SK-N-SH (cell line): ENCODE data around the gene TMPRSS15. TPM values are rescaled to one million over a fixed set of nuclear protein-coding genes. Genes with fewer than 3 reads are reported as not detected.

Experiments
- CTCF ChIA-PET: fragments of 300-600, 350-600 bp; formaldehyde crosslinking; extraction: SDS; loops from one replicate; lab custom pipeline; 2021; lab: Yijun Ruan, JAX
- POLR2A ChIA-PET: fragments of 350-600 bp; sonication (Branson Sonifier 250); formaldehyde crosslinking; extraction: SDS; loops from one replicate; lab custom pipeline; 2020; ENCODE audit warnings: antibody characterized with exemption, inconsistent platforms; lab: Yijun Ruan, JAX
- DNase-seq: peaks from one replicate; pipeline ENCODE4 v3.0.0; 2012
- H2AFZ ChIP-seq: fragments of 200-600 bp; sonication (generic); 2 replicates; pipeline ENCODE4 v1.8.1; 2016; ENCODE audit warnings: antibody characterized with exemption, mild to moderate bottlenecking, low read depth
- H3F3A ChIP-seq: fragments of 200-600 bp; sonication (generic); replicated peaks from 2 replicates; pipeline ENCODE3; 2016; ENCODE audit warnings: antibody characterized with exemption, mild to moderate bottlenecking; ENCODE audit not compliant: insufficient read depth
- H3K27ac ChIP-seq, 2 experiments: fragments of 200-500 bp in 1 of 2; fragments of 200-600 bp in 1 of 2; sonication (Bioruptor generic) in 1 of 2; sonication (generic), shearing (Covaris generic) in 1 of 2; 2 replicates each; pipeline versions ENCODE4 v1.5.1 to v1.6.1; 2014 to 2016; ENCODE audit warnings: low read depth in 2 of 2, inconsistent platforms in 1 of 2, low read length in 1 of 2, mild to moderate bottlenecking in 1 of 2, mixed read lengths in 1 of 2
- H3K27me3 ChIP-seq: fragments of 200-600 bp; sonication (generic), shearing (Covaris generic); 2 replicates; pipeline ENCODE4 v1.6.1; 2016; ENCODE audit warnings: mixed run types; ENCODE audit not compliant: insufficient read depth
- H3K36me3 ChIP-seq, 2 experiments: fragments of 200-500 bp in 1 of 2; fragments of 200-600 bp in 1 of 2; sonication (Bioruptor generic) in 1 of 2; sonication (generic) in 1 of 2; replicated peaks in 1 of 2; 2 replicates each; pipeline versions ENCODE3 to v1.5.1; 2014 to 2016; ENCODE audit warnings: low read length in 1 of 2, mild to moderate bottlenecking in 1 of 2; ENCODE audit not compliant: insufficient read depth in 2 of 2, control insufficient read depth in 1 of 2
- H3K4me1 ChIP-seq, 2 experiments: fragments of 200-500 bp in 1 of 2; fragments of 200-600 bp in 1 of 2; sonication (Bioruptor generic) in 1 of 2; sonication (generic), shearing (Covaris generic) in 1 of 2; 2 replicates each; pipeline versions ENCODE4 v1.5.1 to v1.6.1; 2014 to 2016; ENCODE audit warnings: low read depth in 1 of 2, low read length in 1 of 2, mixed run types in 1 of 2; ENCODE audit not compliant: insufficient read depth in 2 of 2, control insufficient read depth in 1 of 2
- H3K4me2 ChIP-seq: fragments of 200-600 bp; sonication (generic), shearing (Covaris generic); 2 replicates; pipeline ENCODE4 v1.6.1; 2017; ENCODE audit warnings: mixed run types
- H3K4me3 ChIP-seq, 2 experiments: fragments of 200-500 bp in 1 of 2; fragments of 200-600 bp in 1 of 2; sonication (Bioruptor generic) in 1 of 2; sonication (generic), shearing (Covaris generic) in 1 of 2; 2 replicates each; pipeline versions ENCODE4 v1.5.1 to v1.8.1; 2014 to 2016; ENCODE audit warnings: low read depth in 2 of 2, inconsistent platforms in 1 of 2, low read length in 1 of 2, mild to moderate bottlenecking in 1 of 2, mixed read lengths in 1 of 2, moderate library complexity in 1 of 2
- H3K79me2 ChIP-seq: fragments of 200-600 bp; sonication (generic); 2 replicates; pipeline ENCODE4 v1.8.1; 2017; ENCODE audit warnings: mild to moderate bottlenecking; ENCODE audit not compliant: insufficient read depth
- H3K9ac ChIP-seq: fragments of 200-600 bp; sonication (generic); 2 replicates; pipeline ENCODE4 v1.6.1; 2017; ENCODE audit warnings: mixed run types
- H3K9me2 ChIP-seq: fragments of 200-600 bp; sonication (generic); 2 replicates; pipeline ENCODE4 v1.6.1; 2017; ENCODE audit warnings: mixed run types
- H3K9me3 ChIP-seq: fragments of 200-600 bp; sonication (generic); 2 replicates; pipeline ENCODE4 v1.6.1; 2017; ENCODE audit warnings: mixed run types, mild to moderate bottlenecking, moderate library complexity
- H4K20me1 ChIP-seq: fragments of 200-600 bp; sonication (generic); 2 replicates; pipeline ENCODE4 v1.6.1; 2017; ENCODE audit warnings: mild to moderate bottlenecking, mixed run types; ENCODE audit not compliant: insufficient read depth
- CHD2 ChIP-seq: fragments of 150-350 bp; IDR thresholded peaks from 2 replicates; pipeline ENCODE4 v1.6.1; 2018; ENCODE audit warnings: low read length; ENCODE audit not compliant: partially characterized antibody
- EP300 ChIP-seq, 2 experiments: IDR thresholded peaks; 2 replicates each; pipeline versions ENCODE4 v1.4.0 to v1.6.1; 2012; ENCODE audit warnings: borderline replicate concordance in 1 of 2, low read depth in 1 of 2, low read length in 1 of 2
- FOSL2 ChIP-seq: IDR thresholded peaks from 2 replicates; pipeline ENCODE4 v1.4.0; 2012; ENCODE audit warnings: low read depth, mild to moderate bottlenecking, moderate library complexity, borderline replicate concordance
- GABPA ChIP-seq: IDR thresholded peaks from 2 replicates; pipeline ENCODE4 v1.4.0; 2012; ENCODE audit warnings: low read depth, mild to moderate bottlenecking
- GATA2 ChIP-seq: sonication (generic); formaldehyde crosslinking; IDR thresholded peaks from 2 replicates; pipeline ENCODE4 v1.5.0; 2020; ENCODE audit warnings: mild to moderate bottlenecking, missing genetic modification reagents
- JUND ChIP-seq: IDR thresholded peaks from 2 replicates; pipeline ENCODE4 v1.4.0; 2012
- MEF2A ChIP-seq: IDR thresholded peaks from 2 replicates; pipeline ENCODE4 v1.4.0; 2012; ENCODE audit warnings: low read depth, borderline replicate concordance
- NFIC ChIP-seq: IDR thresholded peaks from 2 replicates; pipeline ENCODE4 v1.4.0; 2012; ENCODE audit warnings: borderline replicate concordance
- POLR2AphosphoS5 ChIP-seq: IDR thresholded peaks from 2 replicates; pipeline ENCODE4 v1.6.1; 2012; ENCODE audit warnings: low read depth, low read length
- RAD21 ChIP-seq: IDR thresholded peaks from 2 replicates; pipeline ENCODE4 v1.6.1; 2012; ENCODE audit warnings: mild to moderate bottlenecking, low read length
- SIN3A ChIP-seq: IDR thresholded peaks from 2 replicates; pipeline ENCODE4 v1.6.1; 2012; ENCODE audit warnings: low read depth, mild to moderate bottlenecking, low read length, moderate library complexity, borderline replicate concordance
- SMC3 ChIP-seq: IDR thresholded peaks from 2 replicates; pipeline ENCODE4 v1.6.1; 2012; ENCODE audit warnings: low read depth, low read length, improper control_type of control experiment
- TEAD4 ChIP-seq: IDR thresholded peaks from 2 replicates; pipeline ENCODE4 v1.4.0; 2012; ENCODE audit warnings: mild to moderate bottlenecking, borderline replicate concordance; ENCODE audit not compliant: insufficient read depth
- WGBS: methylation state at CpG from one replicate; pipeline ENCODE4 v1.1.6; 2017; ENCODE audit warnings: low lambda C conversion rate; 5-methylcytosine and 5-hydroxymethylcytosine counted together
- polyA plus RNA-seq, 3 experiments: library from polyadenylated mRNA; depleted of rRNA; stranded (reverse); fragments of >200 nt; gene quantifications; 2 replicates each; pipeline ENCODE4 v1.2.3, GENCODE V29; 2012
- TF ChIP-seq, protein P1 (sequence below): fragments of 150-350 bp; IDR thresholded peaks from 2 replicates; pipeline ENCODE4 v1.6.1; 2016; ENCODE audit warnings: mild to moderate bottlenecking, low read depth, low read length
- TF ChIP-seq, protein P2 (sequence below): fragments of 200-600 bp; sonication (generic); IDR thresholded peaks from 2 replicates; pipeline ENCODE4 v1.6.1; 2017; ENCODE audit warnings: antibody characterized with exemption, mild to moderate bottlenecking, moderate library complexity
- TF ChIP-seq, protein P3 (sequence below): IDR thresholded peaks from 2 replicates; pipeline ENCODE4 v1.4.0; 2012; ENCODE audit warnings: low read depth, borderline replicate concordance

Gene TMPRSS15
- polyA plus RNA-seq, 1 of the 3 experiments (the other 2 are of a cell fraction) = 0.03 TPM

DNA sequence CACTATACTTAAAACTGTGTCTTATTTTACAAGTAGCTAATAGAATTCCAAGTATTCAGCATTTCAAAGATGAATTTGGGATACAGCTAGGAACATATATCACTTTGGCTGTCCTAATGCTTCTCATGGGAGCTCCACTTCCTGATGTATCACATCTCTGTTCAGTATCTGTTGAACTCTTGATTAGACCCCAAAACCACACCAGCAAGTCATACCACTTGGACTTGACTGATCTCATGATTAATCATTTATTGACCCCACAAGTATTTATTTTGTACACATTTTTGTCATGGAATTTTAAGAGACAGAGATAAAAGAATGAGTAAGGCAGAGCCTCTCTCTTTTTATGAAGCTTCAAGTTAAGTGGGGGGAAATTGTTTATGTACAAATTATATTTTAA, 30.0 kb downstream of the TMPRSS15 start:
- H3K27ac ChIP-seq = no peak overlapping the region
- H3F3A ChIP-seq = no peaks in the 10 kb centered on the region
- no peak overlapping the region for H2AFZ ChIP-seq
- H3K9me2 ChIP-seq = no peaks in the 10 kb centered on the region
- no peak for TF ChIP-seq CHD2
- no peak for TF ChIP-seq EP300 (IDR thresholded peaks at IDR 0.05; ENCODE audit: borderline replicate concordance in 1 of 2, low read depth in 1 of 2, low read length in 1 of 2)
- no peak for TF ChIP-seq RAD21
- H3K4me2 ChIP-seq = no peak overlapping the region
- DNase-seq = no peak
- H3K79me2 ChIP-seq = no peaks in the 10 kb centered on the region
- no peak overlapping the region for H3K9ac ChIP-seq
- H3K4me3 ChIP-seq = no peak overlapping the region
- no peaks in the 10 kb centered on the region for H4K20me1 ChIP-seq
- H3K27me3 ChIP-seq = no peaks in the 10 kb centered on the region
- H3K36me3 ChIP-seq = no peaks in the 10 kb centered on the region
- CTCF ChIA-PET = interaction anchor here (0.7 to 3.1 kb wide), 2 partner anchors 11 to 76 kb away, joined by 3 to 17 read pairs; no protein-coding TSS in a partner anchor
- no peaks in the 10 kb centered on the region for H3K9me3 ChIP-seq
- H3K4me1 ChIP-seq = no peaks in the 10 kb centered on the region
- POLR2A ChIA-PET = no interaction called here

DNA sequence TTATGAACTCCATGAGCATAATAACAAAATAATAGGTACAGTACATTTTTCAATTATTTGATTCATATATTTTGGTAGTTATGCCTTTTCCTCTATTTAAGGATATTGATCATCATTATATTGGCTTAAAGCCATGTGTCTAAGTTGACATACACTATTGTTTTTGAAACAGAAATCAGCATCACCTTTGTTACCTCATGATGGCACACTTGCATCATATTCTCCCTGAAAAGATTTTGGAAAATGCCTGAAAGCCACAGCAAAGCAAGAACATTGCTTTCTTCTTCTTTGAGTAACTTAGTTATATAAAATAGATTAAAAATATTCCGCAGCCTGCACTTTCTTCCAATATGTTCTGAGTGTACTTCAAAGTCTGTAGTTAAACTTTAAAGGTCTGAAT, 33.3 kb downstream of the TMPRSS15 start:
- H3K4me2 ChIP-seq = no peak overlapping the region
- H2AFZ ChIP-seq = no peak overlapping the region
- no peaks in the 10 kb centered on the region for H3F3A ChIP-seq
- TF ChIP-seq TEAD4 (no peak), NFIC (no peak), JUND (no peak)
- TF ChIP-seq, protein P1, sequence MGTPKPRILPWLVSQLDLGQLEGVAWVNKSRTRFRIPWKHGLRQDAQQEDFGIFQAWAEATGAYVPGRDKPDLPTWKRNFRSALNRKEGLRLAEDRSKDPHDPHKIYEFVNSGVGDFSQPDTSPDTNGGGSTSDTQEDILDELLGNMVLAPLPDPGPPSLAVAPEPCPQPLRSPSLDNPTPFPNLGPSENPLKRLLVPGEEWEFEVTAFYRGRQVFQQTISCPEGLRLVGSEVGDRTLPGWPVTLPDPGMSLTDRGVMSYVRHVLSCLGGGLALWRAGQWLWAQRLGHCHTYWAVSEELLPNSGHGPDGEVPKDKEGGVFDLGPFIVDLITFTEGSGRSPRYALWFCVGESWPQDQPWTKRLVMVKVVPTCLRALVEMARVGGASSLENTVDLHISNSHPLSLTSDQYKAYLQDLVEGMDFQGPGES = no peak
- no peaks in the 10 kb centered on the region for H3K27me3 ChIP-seq
- DNase-seq = no peak
- no peaks in the 10 kb centered on the region for H3K36me3 ChIP-seq
- H3K79me2 ChIP-seq = no peaks in the 10 kb centered on the region
- no peak overlapping the region for H3K27ac ChIP-seq
- ChIA-PET CTCF (no interaction called here), POLR2A (no interaction called here)
- H4K20me1 ChIP-seq = no peaks in the 10 kb centered on the region
- H3K9ac ChIP-seq = no peak overlapping the region
- H3K9me2 ChIP-seq = no peaks in the 10 kb centered on the region
- H3K4me3 ChIP-seq = no peak overlapping the region
- no peaks in the 10 kb centered on the region for H3K4me1 ChIP-seq
- 3% methylated on average over 1 of the region's 1 CpG for WGBS
- H3K9me3 ChIP-seq = no peaks in the 10 kb centered on the region

DNA sequence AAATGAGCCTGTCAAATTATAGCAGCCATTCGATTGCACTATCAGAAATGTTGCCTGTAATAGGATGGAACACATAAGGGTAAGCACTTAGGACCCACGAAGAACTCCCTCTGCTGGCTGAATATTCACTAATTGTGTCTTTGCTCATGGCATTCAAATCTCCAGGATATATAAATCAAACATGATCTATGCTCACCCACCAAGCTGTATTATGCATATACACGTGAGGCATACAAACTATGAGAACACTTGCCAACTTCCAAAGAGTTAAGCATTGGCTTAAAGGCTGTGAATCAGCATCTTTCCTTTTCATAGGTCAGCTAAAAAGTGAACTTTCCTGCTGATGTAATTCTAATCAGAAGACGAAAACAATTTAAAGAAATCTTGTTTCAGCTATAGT, 34.5 kb downstream of the TMPRSS15 start:
- 0% methylated on average over 4 of the region's 4 CpGs for whole genome bisulfite sequencing
- H3K9me2 ChIP-seq = no peaks in the 10 kb centered on the region
- no peak overlapping the region for H3K4me2 ChIP-seq
- H4K20me1 ChIP-seq = no peaks in the 10 kb centered on the region
- no peaks in the 10 kb centered on the region for H3F3A ChIP-seq
- TF ChIP-seq SIN3A (no peak), CHD2 (no peak), SMC3 (peak; percentile 42), GATA2 (CRISPR knock-in tag) (no peak), FOSL2 (no peak), TEAD4 (no peak), MEF2A (no peak), RAD21 (peak; percentile 29), GABPA (no peak), POLR2AphosphoS5 (no peak)
- TF ChIP-seq, protein P2, sequence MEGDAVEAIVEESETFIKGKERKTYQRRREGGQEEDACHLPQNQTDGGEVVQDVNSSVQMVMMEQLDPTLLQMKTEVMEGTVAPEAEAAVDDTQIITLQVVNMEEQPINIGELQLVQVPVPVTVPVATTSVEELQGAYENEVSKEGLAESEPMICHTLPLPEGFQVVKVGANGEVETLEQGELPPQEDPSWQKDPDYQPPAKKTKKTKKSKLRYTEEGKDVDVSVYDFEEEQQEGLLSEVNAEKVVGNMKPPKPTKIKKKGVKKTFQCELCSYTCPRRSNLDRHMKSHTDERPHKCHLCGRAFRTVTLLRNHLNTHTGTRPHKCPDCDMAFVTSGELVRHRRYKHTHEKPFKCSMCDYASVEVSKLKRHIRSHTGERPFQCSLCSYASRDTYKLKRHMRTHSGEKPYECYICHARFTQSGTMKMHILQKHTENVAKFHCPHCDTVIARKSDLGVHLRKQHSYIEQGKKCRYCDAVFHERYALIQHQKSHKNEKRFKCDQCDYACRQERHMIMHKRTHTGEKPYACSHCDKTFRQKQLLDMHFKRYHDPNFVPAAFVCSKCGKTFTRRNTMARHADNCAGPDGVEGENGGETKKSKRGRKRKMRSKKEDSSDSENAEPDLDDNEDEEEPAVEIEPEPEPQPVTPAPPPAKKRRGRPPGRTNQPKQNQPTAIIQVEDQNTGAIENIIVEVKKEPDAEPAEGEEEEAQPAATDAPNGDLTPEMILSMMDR = peak; percentile 54
- TF ChIP-seq, protein P1 = no peak
- TF ChIP-seq, protein P3, sequence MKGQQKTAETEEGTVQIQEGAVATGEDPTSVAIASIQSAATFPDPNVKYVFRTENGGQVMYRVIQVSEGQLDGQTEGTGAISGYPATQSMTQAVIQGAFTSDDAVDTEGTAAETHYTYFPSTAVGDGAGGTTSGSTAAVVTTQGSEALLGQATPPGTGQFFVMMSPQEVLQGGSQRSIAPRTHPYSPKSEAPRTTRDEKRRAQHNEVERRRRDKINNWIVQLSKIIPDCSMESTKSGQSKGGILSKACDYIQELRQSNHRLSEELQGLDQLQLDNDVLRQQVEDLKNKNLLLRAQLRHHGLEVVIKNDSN = no peak
- TF ChIP-seq, all 33 proteins: peak for 3
- no peaks in the 10 kb centered on the region for H3K27me3 ChIP-seq
- no peak overlapping the region for H3K9ac ChIP-seq
- no peaks in the 10 kb centered on the region for H3K9me3 ChIP-seq
- POLR2A ChIA-PET = no interaction called here
- no peak overlapping the region for H2AFZ ChIP-seq
- no peak overlapping the region; a peak in 1 of 4 replicates for H3K4me3 ChIP-seq
- H3K4me1 ChIP-seq = no peaks in the 10 kb centered on the region
- CTCF ChIA-PET = interaction anchor here (0.6 to 1.7 kb wide), 8 partner anchors 11 to 922 kb away, joined by 3 to 4 read pairs (median 3); no protein-coding TSS in a partner anchor
- no peaks in the 10 kb centered on the region for H3K79me2 ChIP-seq
- H3K36me3 ChIP-seq = no peaks in the 10 kb centered on the region
- H3K27ac ChIP-seq = no peak overlapping the region
- DNase-seq = peak; percentile 15
